ENCODE data around the gene GIPR. TPM values are rescaled to one million over a fixed set of nuclear protein-coding genes. Genes with fewer than 3 reads are reported as not detected.
"Not testable (repeated sequence)": the region's sequence is repeated elsewhere in the genome, so short reads cannot be mapped to it uniquely, and the experiment has no call there.

Gene GIPR
- total RNA-seq, 1 experiment from 2014 or later, result not detected

- DNase-seq (ENCODE audit: low spot score), result peak; percentile 86
These were observed 23.6 kb downstream of the GIPR start, which contains the start of gene SNRPD2 for GRCh38 chr19:45691516-45692186. SNRPD2 (minus strand) TSS chr19:45691953; CDS start chr19:45691888, 65 bp downstream.

DNA sequence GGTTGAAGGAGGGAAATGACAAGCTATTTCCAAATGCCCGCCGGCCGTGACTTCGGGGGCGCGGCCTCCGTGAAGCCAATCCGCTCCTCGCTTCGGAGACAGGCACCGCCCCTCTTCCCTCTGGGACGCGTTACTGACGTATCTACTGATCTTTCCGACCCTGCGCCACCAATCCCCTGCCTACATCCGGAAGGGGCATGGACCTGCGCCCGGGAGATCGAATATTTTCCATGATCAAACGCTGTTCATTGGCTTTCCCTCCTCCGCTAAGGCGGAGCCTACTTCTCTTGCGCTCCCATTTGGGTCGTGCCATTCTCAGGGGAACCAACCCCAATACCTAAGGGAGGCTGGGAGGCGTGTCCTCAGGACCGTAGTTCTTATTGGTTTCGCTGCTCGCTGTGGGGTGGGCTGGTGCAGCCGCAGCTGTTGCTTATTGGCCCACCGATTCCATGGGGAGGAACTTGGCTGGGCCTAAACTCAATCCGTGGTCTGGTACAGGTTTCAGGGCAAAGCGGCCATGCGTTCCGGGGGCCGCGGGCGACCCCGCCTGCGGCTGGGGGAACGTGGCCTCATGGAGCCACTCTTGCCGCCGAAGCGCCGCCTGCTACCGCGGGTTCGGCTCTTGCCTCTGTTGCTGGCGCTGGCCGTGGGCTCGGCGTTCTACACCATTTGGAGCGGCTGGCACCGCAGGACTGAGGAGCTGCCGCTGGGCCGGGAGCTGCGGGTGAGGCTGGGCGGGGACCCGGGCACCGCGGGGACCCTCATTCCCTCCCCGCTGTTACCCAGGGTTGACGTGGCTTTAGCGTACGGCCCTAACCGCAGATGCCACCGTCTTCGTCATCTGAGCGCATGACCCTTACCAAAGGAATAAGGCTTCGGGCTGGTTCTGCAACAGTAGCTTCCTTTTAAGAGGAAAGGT, 24.4 kb downstream of the GIPR start, which contains the start of gene QPCTL:
QPCTL (plus strand) TSS at position 480 of the 919 bp plus-strand sequence; CDS start at position 518, 38 bp downstream.
- DNase-seq (ENCODE audit: low spot score), result peak; percentile 98

GRCh38 chr19:45693106-45693788, 25.2 kb downstream of the GIPR start:
- peak; percentile 31 for DNase-seq (ENCODE audit: low spot score)

GRCh38 chr19:45701676-45702075, 33.7 kb downstream of the GIPR start:
- no peak for DNase-seq (ENCODE audit: low spot score)

GRCh38 chr19:45705115-45705514, 37.1 kb downstream of the GIPR start:
- DNase-seq (ENCODE audit: low spot score), result no peak

- no peak for DNase-seq (ENCODE audit: low spot score)
These were observed 37.8 kb downstream of the GIPR start for GRCh38 chr19:45705710-45706415.

- DNase-seq (ENCODE audit: low spot score), result no peak
These were observed 42.5 kb downstream of the GIPR start for GRCh38 chr19:45710356-45711130.

GRCh38 chr19:45711851-45712698, 44.1 kb downstream of the GIPR start:
- DNase-seq (ENCODE audit: low spot score), result no peak

GRCh38 chr19:45712699-45713067, 44.7 kb downstream of the GIPR start:
- DNase-seq (ENCODE audit: low spot score), result no peak

GRCh38 chr19:45713141-45713540, 45.1 kb downstream of the GIPR start:
- DNase-seq (ENCODE audit: low spot score), result no peak

DNA sequence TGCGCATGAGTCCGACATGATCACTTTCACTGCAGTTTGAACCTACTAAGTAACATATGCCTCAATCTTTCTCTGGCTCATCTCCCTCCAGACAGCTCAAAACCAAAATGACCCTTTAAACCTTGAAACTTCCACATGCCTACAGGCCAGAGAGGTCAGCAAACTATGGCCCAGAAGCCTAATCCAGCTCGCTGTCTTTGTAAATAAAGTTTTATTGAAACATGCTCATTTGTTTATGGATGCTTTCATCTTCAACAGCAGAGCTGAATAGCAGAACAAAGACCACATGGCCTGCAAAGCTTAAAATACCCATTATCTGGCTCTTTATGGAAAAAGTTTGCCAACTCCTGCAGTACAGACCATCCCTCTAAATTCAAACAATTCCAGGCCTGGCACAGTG, 47.1 kb downstream of the GIPR start:
- no peak for DNase-seq (ENCODE audit: low spot score)

- DNase-seq (ENCODE audit: low spot score), result no peak
These were observed 48.5 kb downstream of the GIPR start for GRCh38 chr19:45716359-45717130.

DNA sequence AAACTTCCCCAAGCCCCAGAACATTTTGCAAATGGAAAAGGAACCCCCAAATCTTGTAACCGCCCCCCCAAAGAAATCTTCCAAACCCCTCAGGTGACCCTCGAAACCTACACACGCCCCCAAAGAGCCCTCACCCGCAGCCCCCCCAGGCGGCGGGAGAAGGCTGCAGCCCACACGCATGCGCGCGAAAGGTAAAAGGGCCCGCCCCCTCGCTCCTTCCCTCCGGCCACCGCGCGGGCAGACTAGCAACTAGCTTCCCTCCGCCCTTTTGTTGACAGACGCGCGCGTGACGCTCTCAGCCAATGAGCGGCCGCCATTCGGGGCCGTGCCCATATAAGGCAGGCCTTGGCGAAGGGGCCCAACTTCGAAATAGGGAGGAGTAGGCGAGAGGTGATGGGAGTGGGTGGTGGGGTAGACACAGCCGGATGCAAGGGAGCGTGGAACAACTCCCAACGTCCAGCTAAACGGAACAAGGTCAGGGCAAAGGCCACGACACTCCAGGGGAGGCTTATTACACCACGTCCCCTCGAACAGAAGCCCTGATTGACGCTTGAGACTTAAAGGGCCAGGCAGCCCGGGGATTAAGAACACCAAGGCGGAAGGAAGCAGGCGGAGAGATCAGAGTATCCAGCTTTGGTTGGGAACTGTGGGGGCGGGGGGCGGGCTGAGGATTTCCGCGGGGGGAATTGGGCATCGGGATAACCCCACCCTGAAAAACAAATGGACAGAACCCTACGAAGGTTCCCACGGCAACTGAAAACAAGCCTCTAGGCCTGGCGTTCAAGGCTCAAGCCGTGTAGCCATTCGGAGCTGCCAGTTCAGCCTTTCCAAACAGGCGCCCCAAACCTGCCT, 49.3 kb downstream of the GIPR start:
- peak; percentile 95 for DNase-seq (ENCODE audit: low spot score)

GRCh38 chr19:45717983-45718650, 50.1 kb downstream of the GIPR start:
- no peak for DNase-seq (ENCODE audit: low spot score)

GRCh38 chr19:45720065-45720464, 52.0 kb downstream of the GIPR start:
- not testable (repeated sequence) for DNase-seq (ENCODE audit: low spot score)

- DNase-seq (ENCODE audit: low spot score), result not testable (repeated sequence)
These were observed 60.7 kb downstream of the GIPR start for GRCh38 chr19:45728683-45729082.

GRCh38 chr19:45729800-45730290, 61.8 kb downstream of the GIPR start:
- no peak for DNase-seq (ENCODE audit: low spot score)
